Neural progenitor cell (in vitro differentiated cells): ENCODE measurements around the gene CCDC102B.

ENCODE experiments used
- EZH2 ChIP-seq: fragments of 200-600 bp; sonication (generic); IDR thresholded peaks from 2 replicates; pipeline ENCODE4 v1.6.1; 2017; ENCODE audit warnings: antibody characterized with exemption, mild to moderate bottlenecking, moderate library complexity
- TF ChIP-seq, protein P1 (sequence below): fragments of 200-600 bp; sonication (generic); IDR thresholded peaks from 2 replicates; pipeline ENCODE4 v1.5.1; 2017; ENCODE audit warnings: antibody characterized with exemption, mild to moderate bottlenecking

DNA sequence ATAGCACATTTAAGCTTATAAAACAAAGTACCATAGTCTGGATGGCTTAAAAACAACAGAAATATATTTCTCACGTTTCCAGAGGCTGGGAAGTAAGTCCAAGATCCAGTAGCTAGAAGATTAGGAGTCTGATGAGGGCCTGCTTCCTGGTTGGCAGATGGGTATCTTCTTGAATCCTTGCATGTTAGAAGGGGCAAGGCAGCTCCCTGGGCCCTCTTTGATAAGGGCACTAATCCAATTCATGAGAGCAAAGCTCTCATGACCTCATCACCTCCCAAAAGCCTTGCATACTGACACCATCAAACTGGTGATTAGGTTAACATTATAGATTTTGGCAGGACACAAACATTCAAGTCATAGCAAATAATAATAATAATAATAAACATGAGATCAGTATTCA lies 146.4 kb downstream of the CCDC102B start:
- TF ChIP-seq, protein P1, sequence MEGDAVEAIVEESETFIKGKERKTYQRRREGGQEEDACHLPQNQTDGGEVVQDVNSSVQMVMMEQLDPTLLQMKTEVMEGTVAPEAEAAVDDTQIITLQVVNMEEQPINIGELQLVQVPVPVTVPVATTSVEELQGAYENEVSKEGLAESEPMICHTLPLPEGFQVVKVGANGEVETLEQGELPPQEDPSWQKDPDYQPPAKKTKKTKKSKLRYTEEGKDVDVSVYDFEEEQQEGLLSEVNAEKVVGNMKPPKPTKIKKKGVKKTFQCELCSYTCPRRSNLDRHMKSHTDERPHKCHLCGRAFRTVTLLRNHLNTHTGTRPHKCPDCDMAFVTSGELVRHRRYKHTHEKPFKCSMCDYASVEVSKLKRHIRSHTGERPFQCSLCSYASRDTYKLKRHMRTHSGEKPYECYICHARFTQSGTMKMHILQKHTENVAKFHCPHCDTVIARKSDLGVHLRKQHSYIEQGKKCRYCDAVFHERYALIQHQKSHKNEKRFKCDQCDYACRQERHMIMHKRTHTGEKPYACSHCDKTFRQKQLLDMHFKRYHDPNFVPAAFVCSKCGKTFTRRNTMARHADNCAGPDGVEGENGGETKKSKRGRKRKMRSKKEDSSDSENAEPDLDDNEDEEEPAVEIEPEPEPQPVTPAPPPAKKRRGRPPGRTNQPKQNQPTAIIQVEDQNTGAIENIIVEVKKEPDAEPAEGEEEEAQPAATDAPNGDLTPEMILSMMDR, result no peak
- TF ChIP-seq EZH2, result no peak
